ENCODE results near the gene APMAP.

GRCh38 chr20:24968278-24968800, 24.2 kb downstream of the APMAP start:
- TF ChIP-seq POLR2A (IDR thresholded peaks at IDR 0.05) = no peak
- TF ChIP-seq CTCF (IDR thresholded peaks at IDR 0.05) = no peak

Data from testis (tissue), 2 donors.